IPS-18a (cell line): ENCODE data around the gene CLPSL2.

Experiments used
- H3K27ac ChIP-seq: one replicate; pipeline ENCODE4 v1.5.1; 2013; ENCODE audit warnings: low read length
- H3K27me3 ChIP-seq: one replicate; pipeline ENCODE4 v1.6.1; 2013; ENCODE audit warnings: mild to moderate bottlenecking, low read length; ENCODE audit not compliant: control insufficient read depth, insufficient read depth
- H3K36me3 ChIP-seq: one replicate; pipeline ENCODE4 v1.6.1; 2013; ENCODE audit warnings: low read depth, low read length; ENCODE audit not compliant: control insufficient read depth
- H3K4me1 ChIP-seq: one replicate; pipeline ENCODE4 v1.6.1; 2013; ENCODE audit warnings: low read depth, low read length; ENCODE audit not compliant: control insufficient read depth
- H3K4me3 ChIP-seq: one replicate; pipeline ENCODE4 v1.5.1; 2013; ENCODE audit warnings: low read length
- H3K9ac ChIP-seq: one replicate; pipeline ENCODE4 v1.6.1; 2013; ENCODE audit warnings: mild to moderate bottlenecking, low read length, moderate library complexity
- H3K9me3 ChIP-seq: one replicate; pipeline ENCODE4 v1.6.1; 2013; ENCODE audit warnings: low read depth, low read length; ENCODE audit not compliant: control insufficient read depth

Gene CLPSL2

GRCh38 chr6:35823601-35824000 lies 47.2 kb downstream of the CLPSL2 start:
- Histone ChIP-seq H3K4me1 (no peaks in the 10 kb centered on the region), H3K36me3 (no peaks in the 10 kb centered on the region), H3K9ac (no peak overlapping the region), H3K9me3 (no peaks in the 10 kb centered on the region), H3K27ac (no peak overlapping the region), H3K27me3 (no peaks in the 10 kb centered on the region), H3K4me3 (no peak overlapping the region)

DNA sequence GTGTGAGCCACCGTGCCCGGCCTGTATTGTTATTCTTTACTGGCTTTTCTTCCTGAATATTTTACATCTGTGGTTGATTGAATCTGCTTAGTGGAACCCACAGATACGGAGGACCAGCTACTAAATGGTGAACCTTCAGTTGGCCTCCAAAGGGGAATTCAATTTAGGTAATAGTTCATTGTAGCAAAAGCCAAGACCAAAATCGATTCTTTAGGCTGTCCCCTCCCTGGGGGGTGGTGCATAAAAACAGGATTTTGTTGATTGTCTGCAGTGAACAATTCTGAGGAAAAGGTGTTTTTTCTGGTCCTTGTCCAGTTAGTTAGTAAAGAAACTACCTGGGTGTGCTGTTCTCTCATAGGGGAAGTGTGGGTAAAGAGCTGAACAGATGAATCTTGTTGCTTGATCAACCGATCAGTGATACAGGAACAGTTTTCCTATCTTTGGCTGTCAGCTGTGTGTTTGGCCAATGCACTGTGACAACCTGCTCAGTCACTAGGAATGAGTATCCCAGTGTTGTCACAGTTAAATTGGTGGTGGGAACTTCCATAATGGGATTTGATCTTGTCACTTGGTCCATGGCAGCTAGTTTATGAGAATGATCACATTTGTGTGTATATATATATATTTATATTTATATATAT lies 48.3 kb downstream of the CLPSL2 start:
- Histone ChIP-seq H3K9ac (no peak overlapping the region), H3K27me3 (no peaks in the 10 kb centered on the region), H3K9me3 (no peaks in the 10 kb centered on the region), H3K36me3 (no peaks in the 10 kb centered on the region), H3K27ac (no peak overlapping the region), H3K4me3 (no peak overlapping the region), H3K4me1 (no peaks in the 10 kb centered on the region)
